ENCODE measurements around the gene CHSY1.

DNA sequence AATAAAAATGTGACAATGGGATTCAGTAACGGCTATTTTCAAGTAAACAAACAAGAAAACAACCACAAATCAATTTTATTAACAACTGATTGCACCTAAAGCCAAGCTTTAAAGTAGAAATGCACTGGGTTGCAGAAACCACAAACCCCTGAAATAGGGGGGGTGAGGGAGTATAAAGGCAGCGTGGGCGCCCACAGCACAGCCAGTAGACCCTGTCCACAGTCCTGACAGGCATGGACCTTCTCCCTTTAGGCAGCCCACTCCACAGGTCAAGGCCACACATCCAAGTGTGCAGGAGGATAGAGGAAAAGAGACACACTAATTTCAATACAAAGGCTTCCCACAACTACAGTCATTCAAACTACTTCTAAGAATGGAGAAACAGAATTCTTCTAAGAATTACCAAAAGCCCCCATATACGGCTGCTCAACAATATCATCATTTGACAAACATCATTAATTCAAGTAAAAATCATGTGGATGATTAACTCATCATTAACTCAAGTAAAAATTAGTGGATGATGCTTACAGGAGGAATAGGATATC is 48.7 kb downstream of the CHSY1 start:
- TF ChIP-seq, protein P1, sequence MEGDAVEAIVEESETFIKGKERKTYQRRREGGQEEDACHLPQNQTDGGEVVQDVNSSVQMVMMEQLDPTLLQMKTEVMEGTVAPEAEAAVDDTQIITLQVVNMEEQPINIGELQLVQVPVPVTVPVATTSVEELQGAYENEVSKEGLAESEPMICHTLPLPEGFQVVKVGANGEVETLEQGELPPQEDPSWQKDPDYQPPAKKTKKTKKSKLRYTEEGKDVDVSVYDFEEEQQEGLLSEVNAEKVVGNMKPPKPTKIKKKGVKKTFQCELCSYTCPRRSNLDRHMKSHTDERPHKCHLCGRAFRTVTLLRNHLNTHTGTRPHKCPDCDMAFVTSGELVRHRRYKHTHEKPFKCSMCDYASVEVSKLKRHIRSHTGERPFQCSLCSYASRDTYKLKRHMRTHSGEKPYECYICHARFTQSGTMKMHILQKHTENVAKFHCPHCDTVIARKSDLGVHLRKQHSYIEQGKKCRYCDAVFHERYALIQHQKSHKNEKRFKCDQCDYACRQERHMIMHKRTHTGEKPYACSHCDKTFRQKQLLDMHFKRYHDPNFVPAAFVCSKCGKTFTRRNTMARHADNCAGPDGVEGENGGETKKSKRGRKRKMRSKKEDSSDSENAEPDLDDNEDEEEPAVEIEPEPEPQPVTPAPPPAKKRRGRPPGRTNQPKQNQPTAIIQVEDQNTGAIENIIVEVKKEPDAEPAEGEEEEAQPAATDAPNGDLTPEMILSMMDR (IDR thresholded peaks at IDR 0.05), result no peak
- TF ChIP-seq POLR2AphosphoS5 (IDR thresholded peaks at IDR 0.05) (no peak), POLR2A (IDR thresholded peaks at IDR 0.05) (no peak), EP300 (IDR thresholded peaks at IDR 0.05) (no peak)

All from stomach (tissue), 4 donors.